Activated CD8-positive, alpha-beta memory T cell treated with anti-CD3 and anti-CD28 coated beads, Interleukin-2, amount 50 U/mL, for 1 hour (primary cell): ENCODE results near the gene FGF5.
"Not testable (repeated sequence)": the region's sequence is repeated elsewhere in the genome, so short reads cannot be mapped to it uniquely, and the experiment has no call there.

ENCODE experiments used
- DNase-seq: peaks from one replicate; pipeline ENCODE4 v3.0.0-alpha.2; 2020; ENCODE audit errors: extremely low read depth

FGF5 gene

GRCh38 chr4:80253510-80253909 is 13.0 kb upstream of the FGF5 start:
- DNase-seq: no peak

GRCh38 chr4:80254114-80254513 is 12.3 kb upstream of the FGF5 start:
- DNase-seq: no peak

DNA sequence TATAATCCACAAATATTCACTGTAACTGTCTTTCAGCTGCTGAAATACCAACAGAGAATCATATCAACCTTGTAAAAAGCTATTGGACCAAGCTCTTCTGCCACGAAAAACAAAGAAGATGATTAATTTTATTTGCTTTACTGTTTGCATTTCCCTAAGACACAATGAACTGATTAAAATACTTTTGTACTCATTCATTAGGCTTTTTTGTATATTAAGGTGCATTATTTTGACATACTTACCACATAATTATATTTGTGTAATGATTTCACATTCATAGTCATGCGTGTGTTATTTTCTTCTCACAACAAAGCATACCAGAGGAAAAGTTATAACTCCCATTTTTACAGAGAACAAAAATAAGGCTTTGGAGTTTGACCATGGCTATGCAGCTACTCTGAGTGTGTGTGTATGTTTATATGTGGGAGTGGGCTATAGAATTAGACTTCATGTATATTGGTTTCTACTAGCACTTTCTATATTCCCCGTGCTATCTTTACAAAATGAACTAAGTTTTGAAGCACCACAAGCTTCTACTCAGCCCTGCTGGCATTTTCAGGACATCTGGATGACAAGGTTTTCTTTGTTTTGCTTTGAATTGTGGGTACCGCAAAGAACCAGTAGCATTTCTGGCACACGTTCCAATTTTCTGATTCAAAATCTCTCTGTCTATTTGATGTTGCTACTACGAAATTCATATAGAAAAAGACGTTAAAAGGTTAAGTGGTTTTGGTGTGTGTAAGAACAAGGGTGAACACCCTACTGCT is 11.0 kb upstream of the FGF5 start:
- no peak for DNase-seq

GRCh38 chr4:80257851-80258250 is 8.6 kb upstream of the FGF5 start:
- DNase-seq: no peak

DNA sequence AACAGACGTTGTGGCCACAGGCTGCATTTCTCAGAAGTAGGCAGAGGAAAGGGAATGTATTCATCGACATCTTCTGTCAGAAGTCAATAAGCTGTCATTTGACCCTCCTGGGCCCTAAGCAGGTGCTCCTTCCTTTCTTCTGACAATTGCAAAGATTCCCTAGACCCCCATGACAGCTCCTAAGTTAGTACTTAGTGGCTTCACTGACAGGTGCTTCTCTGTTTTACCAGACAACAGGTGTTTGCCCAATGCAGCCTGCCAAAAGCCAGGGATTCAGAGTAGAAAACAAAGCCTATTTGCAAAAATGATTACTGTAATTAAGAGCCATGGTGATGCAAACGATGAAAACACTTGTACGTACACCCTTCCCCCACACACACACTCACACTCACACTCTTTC is 7.5 kb upstream of the FGF5 start:
- no peak for DNase-seq

GRCh38 chr4:80259817-80260216 is 6.6 kb upstream of the FGF5 start:
- DNase-seq: no peak

DNA sequence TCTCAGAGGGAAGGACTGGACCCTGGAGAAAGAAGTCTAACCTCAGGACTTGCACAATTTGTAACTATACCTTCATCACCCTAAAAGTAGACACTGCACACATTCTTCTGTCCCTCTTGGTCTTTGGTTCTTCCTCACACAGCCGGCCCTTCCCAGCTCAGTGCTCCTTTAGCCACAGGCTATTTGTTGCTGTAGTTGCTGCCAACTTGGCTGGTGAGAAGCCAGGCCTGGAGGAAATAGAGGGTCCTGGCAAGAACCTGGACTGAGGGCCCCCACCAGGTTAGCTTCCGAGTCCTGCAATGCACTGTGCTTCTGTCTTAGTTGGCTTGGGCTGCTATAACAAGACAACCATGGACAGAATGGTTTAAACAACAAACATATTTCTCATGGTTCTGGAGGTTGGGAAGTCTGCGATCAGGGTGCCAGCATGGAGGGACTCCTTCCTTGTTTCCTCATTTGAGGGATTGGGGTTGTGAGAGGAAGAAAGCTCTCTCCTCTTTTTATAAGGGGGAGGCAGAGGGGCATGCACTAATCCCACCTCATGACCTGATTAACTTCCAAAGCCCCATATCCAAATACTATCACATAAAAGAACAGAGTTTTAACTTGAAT is 4.4 kb upstream of the FGF5 start:
- DNase-seq: no peak

GRCh38 chr4:80263541-80264351 is 2.7 kb upstream of the FGF5 start:
- DNase-seq: no peak

- DNase-seq: no peak
These were observed 2.2 kb upstream of the FGF5 start for GRCh38 chr4:80264352-80264647.

GRCh38 chr4:80264825-80265224 is 1.6 kb upstream of the FGF5 start:
- no peak for DNase-seq

- no peak for DNase-seq
These were observed 752 bp upstream of the FGF5 start for GRCh38 chr4:80265571-80266252.

DNA sequence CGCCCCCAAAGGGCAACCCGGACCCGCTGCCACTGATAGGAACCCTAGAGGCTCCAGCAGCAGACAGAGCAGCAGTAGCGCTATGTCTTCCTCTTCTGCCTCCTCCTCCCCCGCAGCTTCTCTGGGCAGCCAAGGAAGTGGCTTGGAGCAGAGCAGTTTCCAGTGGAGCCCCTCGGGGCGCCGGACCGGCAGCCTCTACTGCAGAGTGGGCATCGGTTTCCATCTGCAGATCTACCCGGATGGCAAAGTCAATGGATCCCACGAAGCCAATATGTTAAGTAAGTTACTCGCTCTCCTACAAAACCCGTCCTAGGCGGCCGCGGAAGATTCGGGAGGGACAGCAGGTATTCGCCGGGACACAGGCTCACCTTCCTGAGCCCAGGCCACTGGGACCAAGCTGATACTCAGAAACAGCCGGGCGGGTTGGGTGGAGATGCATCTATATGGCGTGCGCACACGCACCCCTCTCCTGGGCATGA is 477 bp downstream of the FGF5 start:
- DNase-seq: no peak

- DNase-seq: no peak
These were observed 1.8 kb downstream of the FGF5 start for GRCh38 chr4:80268081-80268823.

DNA sequence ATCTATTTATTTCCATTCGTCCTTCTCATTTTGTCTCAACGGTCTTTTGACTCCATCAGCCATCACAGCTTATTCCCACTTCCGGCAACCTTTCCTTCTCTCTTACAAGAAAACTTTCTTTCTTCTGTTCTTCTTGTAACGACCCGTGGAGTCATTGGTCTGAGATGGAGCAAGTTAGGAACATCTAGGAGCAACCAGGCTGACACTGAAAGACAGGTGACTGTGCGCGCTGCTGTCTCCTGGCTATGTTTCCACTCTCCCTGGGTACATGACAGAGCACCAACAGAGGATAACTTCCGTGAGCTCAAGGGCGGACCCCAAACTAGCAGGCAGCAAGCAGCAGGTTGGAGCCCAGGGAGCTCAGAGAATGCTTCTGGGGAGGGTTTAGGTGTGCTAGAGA is 2.5 kb downstream of the FGF5 start:
- no peak for DNase-seq

DNA sequence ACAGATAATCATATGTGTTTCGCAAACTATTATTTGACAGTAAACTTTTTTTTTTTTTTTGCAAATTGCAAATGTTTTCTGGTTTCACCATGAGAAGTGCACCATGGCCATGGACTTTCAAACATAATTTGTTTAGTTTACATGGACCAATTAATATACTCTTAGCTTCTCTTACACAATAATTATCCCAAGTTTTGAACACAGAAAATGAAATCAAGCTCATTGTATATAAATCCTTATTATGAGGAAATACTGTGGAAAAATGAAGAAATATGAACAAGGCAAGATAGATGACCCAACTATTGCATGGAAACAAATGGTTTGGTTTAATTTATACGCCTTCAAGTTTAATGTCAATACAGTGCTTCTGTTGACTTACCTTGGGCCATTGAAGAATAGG is 3.9 kb downstream of the FGF5 start:
- no peak for DNase-seq

- DNase-seq: no peak
These were observed 4.4 kb downstream of the FGF5 start for GRCh38 chr4:80270868-80271267.

- DNase-seq: no peak
These were observed 5.3 kb downstream of the FGF5 start for GRCh38 chr4:80271801-80272200.

GRCh38 chr4:80276931-80277330 is 10.5 kb downstream of the FGF5 start:
- DNase-seq: no peak

- no peak for DNase-seq
These were observed 13.3 kb downstream of the FGF5 start for GRCh38 chr4:80279751-80280150.

DNA sequence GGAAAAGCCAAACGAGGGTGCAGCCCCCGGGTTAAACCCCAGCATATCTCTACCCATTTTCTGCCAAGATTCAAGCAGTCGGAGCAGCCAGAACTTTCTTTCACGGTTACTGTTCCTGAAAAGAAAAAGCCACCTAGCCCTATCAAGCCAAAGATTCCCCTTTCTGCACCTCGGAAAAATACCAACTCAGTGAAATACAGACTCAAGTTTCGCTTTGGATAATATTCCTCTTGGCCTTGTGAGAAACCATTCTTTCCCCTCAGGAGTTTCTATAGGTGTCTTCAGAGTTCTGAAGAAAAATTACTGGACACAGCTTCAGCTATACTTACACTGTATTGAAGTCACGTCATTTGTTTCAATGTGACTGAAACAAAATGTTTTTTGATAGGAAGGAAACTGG is 20.0 kb downstream of the FGF5 start:
- no peak for DNase-seq

- not testable (repeated sequence) for DNase-seq
These were observed 24.2 kb downstream of the FGF5 start for GRCh38 chr4:80290665-80291064.

DNA sequence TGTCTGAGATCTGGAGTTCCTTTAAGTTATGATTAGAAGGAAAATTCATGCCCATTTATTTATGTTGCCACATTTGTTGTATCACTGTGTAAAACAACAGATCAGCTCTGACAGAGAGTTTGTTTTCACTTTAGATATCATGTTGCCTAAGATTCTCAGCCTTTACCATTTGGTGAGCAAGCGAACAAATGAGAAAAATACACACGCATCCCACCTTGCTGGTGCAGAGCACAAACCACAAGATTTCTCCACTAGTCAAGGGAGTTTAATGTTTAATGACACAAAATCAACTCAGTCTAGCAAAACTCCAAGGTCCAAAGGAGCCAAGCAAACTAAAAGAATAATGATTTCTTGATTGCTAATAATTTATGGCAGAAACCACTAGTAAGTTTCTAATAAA is 27.7 kb downstream of the FGF5 start:
- DNase-seq: no peak
